Measurements from ENCODE around the gene CXCR4. TPM values are rescaled to one million over a fixed set of nuclear protein-coding genes. Genes with fewer than 3 reads are reported as not detected.

Gene CXCR4
- total and polyA plus RNA-seq, 5 donors from 2014 or later, result 536 to 2,224 (median 590) TPM

DNA sequence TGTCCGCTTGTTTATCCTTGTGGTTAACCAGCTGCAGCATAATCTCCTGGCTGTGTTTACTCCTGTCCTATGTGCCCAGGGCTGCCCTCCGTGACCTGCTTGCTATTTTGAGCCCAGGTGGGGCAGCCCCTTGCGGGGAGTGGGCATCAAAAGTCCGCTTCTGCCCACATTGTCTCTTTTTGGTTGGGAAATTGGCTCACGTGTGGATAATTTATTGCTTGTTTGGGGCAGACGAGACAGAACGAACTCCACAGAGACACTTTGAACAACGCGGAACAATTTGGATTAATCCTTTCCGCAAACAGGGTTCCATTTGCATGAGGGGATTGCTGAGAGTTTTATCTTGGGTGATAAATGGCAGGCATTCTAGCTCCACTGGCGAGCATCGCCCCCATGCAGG is 8.1 kb upstream of the CXCR4 start:
- peak overlapping the region; percentile 99 to 100 (median 99) for H3K27ac Mint-ChIP-seq

DNA sequence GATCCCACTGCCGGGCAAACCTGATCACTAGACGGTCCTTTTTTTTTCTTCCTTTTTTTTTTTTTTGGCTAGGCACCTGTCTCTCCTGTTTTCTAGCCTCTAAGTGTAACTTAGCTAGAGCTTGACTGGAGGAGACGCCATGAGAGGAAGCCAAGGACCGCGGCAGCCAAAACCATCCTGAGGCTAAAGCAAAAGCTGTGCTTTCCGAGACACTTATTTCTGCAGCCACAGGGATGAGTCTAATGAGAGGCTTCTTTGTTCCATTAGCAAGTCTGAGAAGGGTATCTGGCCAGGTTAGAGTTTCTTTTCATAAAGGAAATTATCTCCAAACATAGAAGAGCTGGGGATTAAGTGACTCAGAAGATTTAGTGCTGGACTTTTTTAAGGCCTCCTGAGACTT is 7.3 kb upstream of the CXCR4 start:
- Histone ChIP-seq H3K9me3 (ENCODE audit: control insufficient read depth in 2 of 2, low read length in 2 of 2) (no peaks in the 10 kb centered on the region), H3K4me3 (ENCODE audit: low read depth, low read length) (no peak overlapping the region)

More for the DNA sequence above, 8.1 kb upstream of the CXCR4 start:
- peaks cover 0 to 1% (median 0%) of the 10 kb centered on the region in 7 donors for H3K9me3 Mint-ChIP-seq
- H3K27ac ChIP-seq (ENCODE audit: insufficient read depth, low read length, poor library complexity, severe bottlenecking), result no peak overlapping the region
- H3K4me1 Mint-ChIP-seq, result peaks cover 18 to 98% (median 63%) of the 10 kb centered on the region in 4 donors
- H3K36me3 Mint-ChIP-seq, result peaks cover 4% of the 10 kb centered on the region
- H3K4me3 ChIP-seq (ENCODE audit: low read depth, low read length), result no peak overlapping the region
- H3K36me3 ChIP-seq (ENCODE audit: control insufficient read depth, insufficient read depth, low read length), result no peaks in the 10 kb centered on the region
- H3K4me1 ChIP-seq (ENCODE audit: control insufficient read depth, insufficient read depth, low read length, poor library complexity, severe bottlenecking), result peaks cover 57% of the 10 kb centered on the region
- ATAC-seq (ENCODE audit: low read depth in 2 of 2) (no peak), DNase-seq (no peak)
- H3K27me3 Mint-ChIP-seq, result peaks cover 11% of the 10 kb centered on the region
- H3K27me3 ChIP-seq (ENCODE audit: control insufficient read depth, insufficient read depth, low read length), result no peaks in the 10 kb centered on the region
- H3K9me3 ChIP-seq (ENCODE audit: control insufficient read depth in 2 of 2, low read length in 2 of 2), result no peaks in the 10 kb centered on the region
- peak overlapping the region in 2 of 4 donors; percentile 10 to 73 for H3K4me3 Mint-ChIP-seq

DNA sequence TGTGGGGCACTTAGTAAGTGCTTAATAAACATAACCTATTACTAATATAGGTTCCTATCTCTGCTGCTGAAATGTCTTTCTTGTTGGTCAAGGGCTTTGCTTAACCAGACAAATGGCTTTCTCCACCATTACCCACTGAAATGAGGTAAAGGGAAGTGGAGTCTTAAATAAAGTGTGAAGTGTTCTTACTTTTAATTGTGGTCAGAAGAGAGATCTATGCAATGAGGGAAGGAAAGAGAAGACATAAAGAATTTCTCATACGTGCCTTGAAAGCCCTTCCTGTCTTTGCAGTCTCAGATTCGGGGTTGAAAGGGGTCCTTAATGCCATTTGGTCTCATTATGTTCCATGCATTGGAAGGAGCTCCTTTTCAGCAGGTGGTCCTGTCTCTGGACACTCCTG is 6.9 kb upstream of the CXCR4 start:
- Mint-ChIP-seq H3K9me3 (peaks cover 0 to 1% (median 0%) of the 10 kb centered on the region in 7 donors), H3K4me3 (peak overlapping the region in 2 of 4 donors; percentile 34 to 62), H3K4me1 (peaks cover 26 to 98% (median 57%) of the 10 kb centered on the region in 4 donors), H3K27me3 (peaks cover 11% of the 10 kb centered on the region), H3K36me3 (peaks cover 4% of the 10 kb centered on the region), H3K27ac (peak overlapping the region; percentile 84 to 99 (median 99))
- no peak for DNase-seq
- Histone ChIP-seq H3K36me3 (ENCODE audit: control insufficient read depth, insufficient read depth, low read length) (no peaks in the 10 kb centered on the region), H3K4me3 (ENCODE audit: low read depth, low read length) (no peak overlapping the region), H3K27ac (ENCODE audit: insufficient read depth, low read length, poor library complexity, severe bottlenecking) (no peak overlapping the region), H3K27me3 (ENCODE audit: control insufficient read depth, insufficient read depth, low read length) (peaks cover 2% of the 10 kb centered on the region), H3K9me3 (ENCODE audit: control insufficient read depth in 2 of 2, low read length in 2 of 2) (no peaks in the 10 kb centered on the region), H3K4me1 (ENCODE audit: control insufficient read depth, insufficient read depth, low read length, poor library complexity, severe bottlenecking) (peaks cover 45% of the 10 kb centered on the region)
- ATAC-seq (ENCODE audit: low read depth in 2 of 2), result no peak

More for the DNA sequence above, 7.3 kb upstream of the CXCR4 start:
- Mint-ChIP-seq H3K36me3 (peaks cover 4% of the 10 kb centered on the region), H3K27me3 (peaks cover 11% of the 10 kb centered on the region), H3K4me3 (peak overlapping the region in 3 of 4 donors; percentile 12 to 62 (median 34)), H3K4me1 (peaks cover 24 to 98% (median 58%) of the 10 kb centered on the region in 4 donors), H3K9me3 (peaks cover 0 to 1% (median 0%) of the 10 kb centered on the region in 7 donors), H3K27ac (peak overlapping the region; percentile 84 to 99 (median 99))
- DNase-seq (no peak), ATAC-seq (ENCODE audit: low read depth in 2 of 2) (no peak)
- Histone ChIP-seq H3K27ac (ENCODE audit: insufficient read depth, low read length, poor library complexity, severe bottlenecking) (peak overlapping the region; percentile 6), H3K4me1 (ENCODE audit: control insufficient read depth, insufficient read depth, low read length, poor library complexity, severe bottlenecking) (peaks cover 49% of the 10 kb centered on the region), H3K36me3 (ENCODE audit: control insufficient read depth, insufficient read depth, low read length) (no peaks in the 10 kb centered on the region), H3K27me3 (ENCODE audit: control insufficient read depth, insufficient read depth, low read length) (no peaks in the 10 kb centered on the region)

DNA sequence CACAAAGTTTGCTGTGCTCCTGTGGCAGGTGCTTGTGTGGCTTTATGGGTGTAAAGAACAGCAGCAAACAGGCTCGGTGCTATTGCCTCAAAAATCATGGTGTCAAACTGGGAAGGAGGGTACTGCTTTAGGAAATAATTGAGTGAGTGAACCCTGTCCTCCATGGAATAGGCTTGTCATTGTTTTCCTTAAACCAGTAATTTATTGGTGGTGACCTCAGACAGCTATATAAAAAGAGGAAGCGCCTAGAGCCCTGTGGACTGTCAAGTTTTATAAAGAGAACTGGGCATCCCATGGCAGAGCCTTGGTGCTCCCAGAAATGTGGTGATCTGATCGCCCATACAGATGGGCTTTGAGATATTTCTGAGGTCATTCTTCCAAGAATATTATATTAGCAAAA is 4.7 kb upstream of the CXCR4 start:
- Mint-ChIP-seq H3K27me3 (peaks cover 24% of the 10 kb centered on the region), H3K4me1 (peaks cover 25 to 88% (median 49%) of the 10 kb centered on the region in 4 donors), H3K36me3 (peaks cover 7% of the 10 kb centered on the region), H3K4me3 (peak overlapping the region in 2 of 4 donors; percentile 33 to 40), H3K9me3 (peaks cover 0 to 4% (median 0%) of the 10 kb centered on the region in 7 donors), H3K27ac (peak overlapping the region; percentile 80 to 99 (median 84))
- DNase-seq, result no peak
- Histone ChIP-seq H3K27ac (ENCODE audit: insufficient read depth, low read length, poor library complexity, severe bottlenecking) (no peak overlapping the region), H3K4me3 (ENCODE audit: low read depth, low read length) (no peak overlapping the region), H3K27me3 (ENCODE audit: control insufficient read depth, insufficient read depth, low read length) (peaks cover 2% of the 10 kb centered on the region), H3K4me1 (ENCODE audit: control insufficient read depth, insufficient read depth, low read length, poor library complexity, severe bottlenecking) (peaks cover 43% of the 10 kb centered on the region), H3K9me3 (ENCODE audit: control insufficient read depth in 2 of 2, low read length in 2 of 2) (no peaks in the 10 kb centered on the region), H3K36me3 (ENCODE audit: control insufficient read depth, insufficient read depth, low read length) (no peaks in the 10 kb centered on the region)
- ATAC-seq (ENCODE audit: low read depth in 2 of 2), result no peak

DNA sequence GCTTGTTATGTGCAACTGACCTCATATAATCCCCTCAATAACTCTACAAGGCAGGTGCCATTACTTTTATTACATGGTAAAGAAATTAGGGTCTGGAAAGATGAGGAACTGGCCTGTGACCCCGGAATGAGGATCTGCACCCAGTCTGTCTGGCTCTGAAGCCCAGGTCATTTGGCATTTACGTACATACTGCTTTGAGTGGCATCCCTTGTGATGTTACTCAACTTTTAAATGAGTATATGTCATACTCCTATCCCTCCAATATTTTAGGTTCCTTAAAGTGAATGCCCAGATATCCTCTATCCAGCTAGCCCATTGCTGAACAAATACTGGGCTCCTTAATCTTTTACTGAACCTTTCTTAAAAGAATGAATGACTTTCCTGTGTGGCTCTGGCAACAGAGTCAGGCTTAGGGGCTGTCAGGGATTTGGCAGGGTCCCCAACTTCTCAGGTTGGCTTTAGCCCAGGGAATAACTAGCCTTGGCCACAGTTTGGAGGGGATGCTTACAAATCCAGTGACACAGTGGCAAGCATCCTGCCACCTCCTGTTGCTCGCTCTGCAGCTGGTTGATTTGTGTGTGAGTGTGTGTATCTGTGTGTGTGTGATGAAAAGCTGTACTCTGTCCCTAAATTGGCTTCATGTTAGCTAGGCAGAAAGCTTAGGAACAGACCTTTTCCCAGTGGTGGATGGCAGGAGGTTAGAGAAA is 3.4 kb upstream of the CXCR4 start:
- H3K27ac ChIP-seq (ENCODE audit: insufficient read depth, low read length, poor library complexity, severe bottlenecking), result no peak overlapping the region
- Mint-ChIP-seq H3K9me3 (peaks cover 0 to 6% (median 0%) of the 10 kb centered on the region in 7 donors), H3K27me3 (peaks cover 31% of the 10 kb centered on the region), H3K4me1 (peaks cover 25 to 75% (median 45%) of the 10 kb centered on the region in 4 donors), H3K4me3 (peak overlapping the region in 3 of 4 donors; percentile 11 to 68 (median 66)), H3K27ac (peak overlapping the region in 2 of 3 donors; percentile 83 to 99), H3K36me3 (peaks cover 7% of the 10 kb centered on the region)
- peaks cover 31% of the 10 kb centered on the region for H3K4me1 ChIP-seq (ENCODE audit: control insufficient read depth, insufficient read depth, low read length, poor library complexity, severe bottlenecking)
- H3K27me3 ChIP-seq (ENCODE audit: control insufficient read depth, insufficient read depth, low read length), result peaks cover 2% of the 10 kb centered on the region
- no peaks in the 10 kb centered on the region for H3K9me3 ChIP-seq (ENCODE audit: control insufficient read depth in 2 of 2, low read length in 2 of 2)
- no peak overlapping the region for H3K4me3 ChIP-seq (ENCODE audit: low read depth, low read length)
- no peak for ATAC-seq (ENCODE audit: low read depth in 2 of 2)
- no peaks in the 10 kb centered on the region for H3K36me3 ChIP-seq (ENCODE audit: control insufficient read depth, insufficient read depth, low read length)
- no peak for DNase-seq

DNA sequence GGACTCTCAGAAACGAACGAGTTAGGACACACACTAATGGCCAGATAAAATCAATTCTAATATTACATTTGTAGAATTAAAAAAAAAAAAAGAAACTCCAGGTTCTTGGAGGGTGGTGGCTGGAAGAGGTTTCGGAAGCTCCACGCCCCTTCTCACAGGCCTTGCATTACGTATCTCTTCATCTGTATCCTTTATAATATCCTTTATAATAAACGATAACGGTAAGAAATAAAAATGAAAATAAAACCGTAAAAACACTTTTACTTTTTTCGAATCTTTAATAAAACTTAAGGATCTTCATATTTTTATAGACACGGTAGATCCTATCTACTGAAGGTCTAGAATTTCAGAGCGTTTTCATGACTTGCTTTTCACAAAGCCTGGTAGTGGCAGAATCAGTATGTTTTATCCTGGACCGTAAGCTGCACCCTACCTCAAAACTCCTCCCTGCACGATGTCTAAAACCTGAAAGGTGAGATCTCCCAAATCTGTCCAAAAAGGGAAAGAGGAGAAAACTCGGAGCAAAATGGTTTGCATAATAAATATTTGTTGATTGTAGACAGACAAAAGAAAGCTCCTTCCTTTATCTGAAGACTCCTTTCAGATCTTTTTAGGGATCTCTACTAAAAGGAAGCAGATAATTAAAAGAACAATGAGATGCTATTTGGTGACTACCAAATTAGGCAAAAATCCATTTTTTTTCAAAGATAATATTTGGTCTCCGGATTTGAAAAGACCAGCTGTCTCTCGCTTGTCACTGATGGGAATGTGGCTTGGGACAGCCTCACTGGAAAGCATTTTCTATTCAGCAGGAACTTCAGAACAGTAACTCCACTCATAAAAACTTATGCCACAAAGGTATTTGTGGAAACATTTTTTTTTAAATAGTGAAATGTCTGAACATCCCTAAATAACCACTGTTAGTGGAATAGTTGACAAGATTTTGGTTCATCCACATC is 2.0 kb upstream of the CXCR4 start:
- peak overlapping the region; percentile 3 to 100 (median 99) for H3K27ac Mint-ChIP-seq
- DNase-seq, result no peak
- peaks cover 38% of the 10 kb centered on the region for H3K4me1 ChIP-seq (ENCODE audit: control insufficient read depth, insufficient read depth, low read length, poor library complexity, severe bottlenecking)
- peaks cover 38% of the 10 kb centered on the region for H3K27me3 Mint-ChIP-seq
- peak overlapping the region; percentile 94 for H3K27ac ChIP-seq (ENCODE audit: insufficient read depth, low read length, poor library complexity, severe bottlenecking)
- ATAC-seq (ENCODE audit: low read depth in 2 of 2), result no peak
- H3K27me3 ChIP-seq (ENCODE audit: control insufficient read depth, insufficient read depth, low read length), result peaks cover 2% of the 10 kb centered on the region
- peaks cover 0 to 8% (median 0%) of the 10 kb centered on the region in 7 donors for H3K9me3 Mint-ChIP-seq
- H3K4me3 Mint-ChIP-seq, result peak overlapping the region; percentile 78 to 99 (median 96)
- peak overlapping the region; percentile 77 for H3K4me3 ChIP-seq (ENCODE audit: low read depth, low read length)
- H3K9me3 ChIP-seq (ENCODE audit: control insufficient read depth in 2 of 2, low read length in 2 of 2), result no peaks in the 10 kb centered on the region
- peaks cover 10% of the 10 kb centered on the region for H3K36me3 ChIP-seq (ENCODE audit: control insufficient read depth, insufficient read depth, low read length)
- H3K4me1 Mint-ChIP-seq, result peaks cover 25 to 74% (median 48%) of the 10 kb centered on the region in 4 donors
- H3K36me3 Mint-ChIP-seq, result peaks cover 17% of the 10 kb centered on the region
